GM23338 (cell line): Measurements from ENCODE around the gene STIM2. TPM values are rescaled to one million over a fixed set of nuclear protein-coding genes. Genes with fewer than 3 reads are reported as not detected.
A peak's percentile ranks its signal among the peaks of the same experiment; 100 is the strongest.

Experiments used
- ATAC-seq: fragments of 200-7000 bp; cut with Tn5 transposase; 3 replicates; pipeline ENCODE4 v1.9.1; 2020
- DNase-seq: peaks from one replicate; pipeline ENCODE4 v3.0.0-alpha.2; 2015; ENCODE audit warnings: low spot score
- H2AFZ ChIP-seq: fragments of 200-600 bp; sonication (generic); 2 replicates; pipeline ENCODE4 v1.8.0; 2016; ENCODE audit warnings: antibody characterized with exemption, mild to moderate bottlenecking, moderate library complexity
- H3F3A ChIP-seq: fragments of 200-600 bp; sonication (generic); replicated peaks from 2 replicates; pipeline ENCODE4 v1.8.0; 2017; ENCODE audit warnings: antibody characterized with exemption, mixed run types, low read depth
- H3K27ac ChIP-seq: fragments of 200-600 bp; sonication (generic); 2 replicates; pipeline ENCODE4 v1.6.1; 2016; ENCODE audit warnings: low read depth
- H3K27me3 ChIP-seq: fragments of 200-600 bp; sonication (generic); 2 replicates; pipeline ENCODE4 v1.8.0; 2016; ENCODE audit warnings: mild to moderate bottlenecking, mixed run types, moderate library complexity; ENCODE audit not compliant: insufficient read depth
- H3K36me3 ChIP-seq: fragments of 200-600 bp; sonication (generic); 2 replicates; pipeline ENCODE4 v1.8.0; 2016; ENCODE audit warnings: mild to moderate bottlenecking; ENCODE audit not compliant: insufficient read depth
- H3K4me1 ChIP-seq: fragments of 200-600 bp; sonication (generic); 2 replicates; pipeline ENCODE4 v1.8.0; 2016; ENCODE audit warnings: mild to moderate bottlenecking, moderate library complexity; ENCODE audit not compliant: insufficient read depth
- H3K4me2 ChIP-seq: fragments of 200-600 bp; sonication (generic); 2 replicates; pipeline ENCODE4 v1.7.1; 2017; ENCODE audit warnings: mixed run types
- H3K4me3 ChIP-seq: fragments of 200-600 bp; sonication (generic); 2 replicates; pipeline ENCODE4 v1.6.1; 2016; ENCODE audit warnings: mixed run types
- H3K79me2 ChIP-seq: fragments of 200-600 bp; sonication (generic); replicated peaks from 2 replicates; pipeline ENCODE4 v1.8.0; 2017; ENCODE audit warnings: mild to moderate bottlenecking; ENCODE audit not compliant: insufficient read depth
- H3K9me2 ChIP-seq: fragments of 200-600 bp; sonication (generic); 2 replicates; pipeline ENCODE4 v1.8.0; 2017; ENCODE audit not compliant: insufficient read depth
- H4K20me1 ChIP-seq: fragments of 200-600 bp; sonication (generic); replicated peaks from 2 replicates; pipeline ENCODE4 v1.8.0; 2017; ENCODE audit warnings: mild to moderate bottlenecking; ENCODE audit not compliant: insufficient read depth
- H3K27ac Mint-ChIP-seq: 2 replicates; pipeline ENCODE4 v1.8.0; 2020; ENCODE audit warnings: inconsistent platforms, mild to moderate bottlenecking, moderate library complexity, mixed read lengths
- H3K27me3 Mint-ChIP-seq: 3 replicates; pipeline ENCODE4 v1.8.0; 2022; ENCODE audit warnings: low read depth, mild to moderate bottlenecking, moderate library complexity, mixed read lengths, inconsistent platforms; ENCODE audit not compliant: insufficient read depth, poor library complexity
- H3K36me3 Mint-ChIP-seq: 3 replicates; pipeline ENCODE4 v1.8.0; 2021; ENCODE audit warnings: low read depth, mild to moderate bottlenecking, inconsistent platforms, moderate library complexity, mixed read lengths
- H3K4me1 Mint-ChIP-seq: 3 replicates; pipeline ENCODE4 v1.8.0; 2020; ENCODE audit warnings: mild to moderate bottlenecking, inconsistent platforms, mixed read lengths
- H3K4me3 Mint-ChIP-seq: 3 replicates; pipeline ENCODE4 v1.8.0; 2021; ENCODE audit warnings: moderate library complexity, mild to moderate bottlenecking, inconsistent platforms, mixed read lengths
- H3K9me3 Mint-ChIP-seq: 3 replicates; pipeline ENCODE4 v1.8.0; 2020; ENCODE audit warnings: moderate library complexity, mild to moderate bottlenecking, inconsistent platforms, mixed read lengths
- CREB1 ChIP-seq: fragments of 250-450 bp; sonication (Bioruptor Pico); IDR thresholded peaks from 2 replicates; pipeline ENCODE4 v1.5.0; 2020; ENCODE audit warnings: low read depth, mild to moderate bottlenecking, moderate library complexity
- CTCF ChIP-seq, 2 experiments: fragments of 200-600 bp in 1 of 2; sonication (generic) in 1 of 2; conservative IDR thresholded peaks; 2 replicates each; pipeline versions ENCODE4 v1.5.1 to v1.6.1; 2016 to 2017; ENCODE audit warnings: antibody characterized with exemption in 2 of 2, low read depth in 2 of 2, mild to moderate bottlenecking in 2 of 2, moderate library complexity in 1 of 2
- ETS1 ChIP-seq: IDR thresholded peaks from 2 replicates; pipeline ENCODE4 v1.6.1; 2016; ENCODE audit warnings: antibody characterized with exemption
- EZH2 ChIP-seq: fragments of 200-600 bp; sonication (generic); IDR thresholded peaks from one replicate; pipeline ENCODE4 v1.8.0; 2017; ENCODE audit warnings: antibody characterized with exemption, mild to moderate bottlenecking, low read depth; ENCODE audit not compliant: unreplicated experiment
- EZH2phosphoT487 ChIP-seq: fragments of 200-600 bp; sonication (generic); IDR thresholded peaks from one replicate; pipeline ENCODE4 v1.8.1; 2018; ENCODE audit warnings: antibody characterized with exemption; ENCODE audit not compliant: unreplicated experiment
- JUNB ChIP-seq: IDR thresholded peaks from one replicate; pipeline ENCODE4 v1.6.1; 2016; ENCODE audit warnings: antibody characterized with exemption; ENCODE audit not compliant: unreplicated experiment
- NANOG ChIP-seq: IDR thresholded peaks from 2 replicates; pipeline ENCODE4 v1.6.1; 2016; ENCODE audit warnings: antibody characterized with exemption, borderline replicate concordance
- POLR2AphosphoS5 ChIP-seq: IDR thresholded peaks from 2 replicates; pipeline ENCODE4 v1.6.1; 2016; ENCODE audit warnings: antibody characterized with exemption, low read depth
- ZNF331 ChIP-seq: fragments of 250-450 bp; sonication (Bioruptor Pico); IDR thresholded peaks from 2 replicates; pipeline ENCODE4 v1.5.0; 2020; ENCODE audit warnings: low read depth, mild to moderate bottlenecking, moderate library complexity
- ZNF462 ChIP-seq: fragments of 250-450 bp; sonication (Bioruptor Pico); IDR thresholded peaks from 2 replicates; pipeline ENCODE4 v1.5.0; 2020; ENCODE audit warnings: mild to moderate bottlenecking, moderate library complexity
- polyA plus RNA-seq: library from polyadenylated mRNA; unstranded; fragments of >200 nt; fragmentation: Nextera tagmentation; extraction: Ambion mirVana; gene quantifications from 2 replicates; pipeline ENCODE4 v1.2.1, GENCODE V29; 2016
- total RNA-seq: library from RNA; depleted of rRNA; stranded (reverse); fragments of >200 nt; shearing (Covaris generic); gene quantifications from 2 replicates; pipeline ENCODE4 v1.2.3, GENCODE V29; 2014

Gene STIM2
- total and polyA plus RNA-seq, 2 experiments from 2014 or later: 13.1 to 17.8 TPM

GRCh38 chr4:26874110-26874509, 13.5 kb downstream of the STIM2 start:
- Mint-ChIP-seq H3K27ac (no peak overlapping the region), H3K4me1 (peaks cover 7% of the 10 kb centered on the region; the same call in 2 of the 3 replicates), H3K4me3 (no peak overlapping the region), H3K36me3 (peaks cover 6% of the 10 kb centered on the region; the same call in 2 of the 3 replicates), H3K27me3 (peaks cover 3% of the 10 kb centered on the region), H3K9me3 (no peaks in the 10 kb centered on the region)
- no peak overlapping the region for H3K27ac ChIP-seq
- H3K9me2 ChIP-seq: no peaks in the 10 kb centered on the region
- 0 out of 4 replicates have a peak, but pooled peaks of 1 of the 2 experiments have one; percentile 7 for TF ChIP-seq CTCF (conservative IDR thresholded peaks at IDR 0.05; ENCODE audit: low read depth in 2 of 2)
- TF ChIP-seq EZH2: no peak
- H3K4me2 ChIP-seq: no peak overlapping the region
- H2AFZ ChIP-seq: no peak overlapping the region
- DNase-seq (peak; percentile 28), ATAC-seq (peak; percentile 78)
- no peak overlapping the region for H3K4me3 ChIP-seq
- no peaks in the 10 kb centered on the region for H3K4me1 ChIP-seq
- peaks cover 63% of the 10 kb centered on the region for H3K79me2 ChIP-seq
- no peaks in the 10 kb centered on the region for H3F3A ChIP-seq
- no peaks in the 10 kb centered on the region for H4K20me1 ChIP-seq
- no peaks in the 10 kb centered on the region for H3K36me3 ChIP-seq
- no peaks in the 10 kb centered on the region for H3K27me3 ChIP-seq

- Mint-ChIP-seq H3K36me3 (peaks cover 6% of the 10 kb centered on the region; the same call in 2 of the 3 replicates), H3K27me3 (peaks cover 3% of the 10 kb centered on the region), H3K27ac (no peak overlapping the region), H3K4me3 (no peak overlapping the region), H3K9me3 (no peaks in the 10 kb centered on the region), H3K4me1 (no peaks in the 10 kb centered on the region)
- Histone ChIP-seq H3K4me3 (no peak overlapping the region), H3F3A (no peaks in the 10 kb centered on the region), H4K20me1 (peaks cover 3% of the 10 kb centered on the region; the same call in 1 of the 2 replicates), H3K4me2 (no peak overlapping the region), H3K4me1 (no peaks in the 10 kb centered on the region), H3K27ac (no peak overlapping the region), H3K9me2 (no peaks in the 10 kb centered on the region), H2AFZ (no peak overlapping the region), H3K79me2 (peaks cover 56% of the 10 kb centered on the region), H3K36me3 (no peaks in the 10 kb centered on the region), H3K27me3 (no peaks in the 10 kb centered on the region)
- ATAC-seq (no peak), DNase-seq (no peak)
- TF ChIP-seq ETS1: no peak
- no peak for TF ChIP-seq NANOG
- TF ChIP-seq CREB1 (CRISPR knock-in tag): no peak
- TF ChIP-seq EZH2phosphoT487: no peak
- TF ChIP-seq POLR2AphosphoS5: no peak
- TF ChIP-seq ZNF331: no peak
- TF ChIP-seq ZNF462: no peak
- TF ChIP-seq JUNB: no peak
Measured at GRCh38 chr4:26877406-26877805, 16.8 kb downstream of the STIM2 start.
